ENCODE measurements around the gene OR4D11. TPM values are rescaled to one million over a fixed set of nuclear protein-coding genes. Genes with fewer than 3 reads are reported as not detected.

The OR4D11 gene
- total RNA-seq, result not detected

DNA sequence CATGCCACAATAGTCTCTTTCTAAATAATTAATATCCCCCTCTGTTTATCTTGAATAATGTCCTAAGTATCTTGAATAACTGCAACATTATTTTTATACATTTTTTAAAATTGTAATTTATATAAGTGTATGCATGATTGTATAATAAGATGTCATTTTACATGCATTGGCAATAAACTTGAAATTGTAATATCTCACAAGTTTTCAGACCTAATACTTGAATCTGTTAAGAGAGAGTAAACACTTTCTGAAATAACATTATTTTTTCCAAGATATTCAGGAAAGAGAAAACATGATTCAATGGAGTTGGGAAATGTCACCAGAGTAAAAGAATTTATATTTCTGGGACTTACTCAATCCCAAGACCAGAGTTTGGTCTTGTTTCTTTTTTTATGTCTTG, at the start of gene OR4D11:
Gene OR4D11, plus strand, starts transcription at position 301 of the 400 bp plus-strand sequence. Its CDS starts 0 bp downstream, at position 301.
- no peak within 1 kb of the TSS for H3K4me3 ChIP-seq (ENCODE audit: low read depth, poor library complexity, severe bottlenecking)
- TF ChIP-seq, protein P1, sequence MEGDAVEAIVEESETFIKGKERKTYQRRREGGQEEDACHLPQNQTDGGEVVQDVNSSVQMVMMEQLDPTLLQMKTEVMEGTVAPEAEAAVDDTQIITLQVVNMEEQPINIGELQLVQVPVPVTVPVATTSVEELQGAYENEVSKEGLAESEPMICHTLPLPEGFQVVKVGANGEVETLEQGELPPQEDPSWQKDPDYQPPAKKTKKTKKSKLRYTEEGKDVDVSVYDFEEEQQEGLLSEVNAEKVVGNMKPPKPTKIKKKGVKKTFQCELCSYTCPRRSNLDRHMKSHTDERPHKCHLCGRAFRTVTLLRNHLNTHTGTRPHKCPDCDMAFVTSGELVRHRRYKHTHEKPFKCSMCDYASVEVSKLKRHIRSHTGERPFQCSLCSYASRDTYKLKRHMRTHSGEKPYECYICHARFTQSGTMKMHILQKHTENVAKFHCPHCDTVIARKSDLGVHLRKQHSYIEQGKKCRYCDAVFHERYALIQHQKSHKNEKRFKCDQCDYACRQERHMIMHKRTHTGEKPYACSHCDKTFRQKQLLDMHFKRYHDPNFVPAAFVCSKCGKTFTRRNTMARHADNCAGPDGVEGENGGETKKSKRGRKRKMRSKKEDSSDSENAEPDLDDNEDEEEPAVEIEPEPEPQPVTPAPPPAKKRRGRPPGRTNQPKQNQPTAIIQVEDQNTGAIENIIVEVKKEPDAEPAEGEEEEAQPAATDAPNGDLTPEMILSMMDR (IDR thresholded peaks at IDR 0.05), result no peak
- TF ChIP-seq POLR2A (IDR thresholded peaks at IDR 0.05), result no peak
- intact Hi-C loops (cut with DNase I; ENCODE audit: low total_unique reads), result no loop called here
- no peak for DNase-seq (ENCODE audit: low spot score in 2 of 2)

DNA sequence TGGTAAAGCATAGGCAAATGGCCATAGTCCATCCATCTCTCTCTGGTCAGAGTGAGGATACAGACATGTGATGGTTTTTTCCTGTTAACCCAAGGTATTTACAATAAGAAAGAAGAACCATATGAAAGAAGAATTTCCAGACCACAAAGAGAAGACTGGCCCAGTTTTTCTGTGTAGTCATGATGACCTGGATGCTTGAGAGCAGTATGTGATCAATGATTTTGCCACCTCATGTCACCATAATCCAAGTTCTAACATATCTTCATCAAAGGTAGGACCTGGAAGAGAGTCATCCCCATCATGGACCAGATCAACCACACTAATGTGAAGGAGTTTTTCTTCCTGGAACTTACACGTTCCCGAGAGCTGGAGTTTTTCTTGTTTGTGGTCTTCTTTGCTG, 46.7 kb upstream of the OR4D11 start, which contains the start of gene OR4D6:
Gene OR4D6, plus strand, starts transcription at position 301 of the 400 bp plus-strand sequence. Its CDS starts 0 bp downstream, at position 301.
- intact Hi-C loops (cut with DNase I; ENCODE audit: low total_unique reads), result no loop called here
- WGBS, 2 donors, result 87 to 89% methylated on average over 2 of the region's 2 CpGs
- TF ChIP-seq POLR2A (IDR thresholded peaks at IDR 0.05), result no peak
- TF ChIP-seq, protein P1 (IDR thresholded peaks at IDR 0.05), result no peak
- no peak within 1 kb of the TSS for H3K4me3 ChIP-seq (ENCODE audit: low read depth, poor library complexity, severe bottlenecking)
- no peak for DNase-seq (ENCODE audit: low spot score in 2 of 2)

DNA sequence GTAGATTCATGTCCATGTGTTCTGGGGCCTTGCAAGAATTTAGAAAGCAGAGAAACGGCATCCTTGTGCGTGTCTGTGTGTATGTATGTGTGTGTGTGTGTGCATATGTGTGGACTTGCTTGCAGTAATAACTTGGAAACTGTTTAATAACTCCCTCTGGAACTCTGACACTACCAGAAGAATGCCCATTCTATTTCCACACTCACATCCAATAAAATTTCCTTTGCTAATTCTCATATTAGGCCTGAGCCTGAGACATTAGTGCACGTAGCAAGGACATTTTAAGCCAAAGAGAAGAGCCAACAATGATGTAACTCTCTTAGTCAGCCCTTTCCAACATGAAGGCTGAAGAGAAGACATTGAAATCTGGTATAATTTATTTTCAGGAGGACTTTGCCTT, 43.5 kb upstream of the OR4D11 start:
- intact Hi-C loops (cut with DNase I; ENCODE audit: low total_unique reads), result no loop called here
- no peak for DNase-seq (ENCODE audit: low spot score in 2 of 2)

DNA sequence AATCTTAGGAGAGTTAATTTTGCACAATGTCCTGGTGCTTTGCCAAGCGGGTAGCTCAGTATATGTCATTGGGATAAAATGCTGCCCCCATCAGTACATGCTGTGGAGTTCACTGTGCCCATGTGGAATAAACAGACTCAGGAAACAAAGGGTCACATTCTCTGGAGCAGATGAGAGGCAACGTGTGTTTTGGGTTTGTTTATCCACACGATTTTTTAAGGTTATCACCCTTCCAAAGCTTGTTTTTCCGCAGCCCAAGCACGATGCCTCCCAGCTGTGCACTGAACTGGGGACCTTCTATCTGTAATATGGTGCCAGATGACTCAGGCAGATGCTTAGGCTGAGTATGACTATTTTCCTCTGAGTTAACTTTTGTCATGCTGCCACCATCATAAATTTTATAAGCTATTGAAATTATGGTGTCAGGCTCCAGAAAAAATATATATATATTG, 40.2 kb upstream of the OR4D11 start:
- intact Hi-C loops (cut with DNase I; ENCODE audit: low total_unique reads), result no loop called here
- TF ChIP-seq, protein P1 (IDR thresholded peaks at IDR 0.05), result no peak
- no peak for TF ChIP-seq POLR2A (IDR thresholded peaks at IDR 0.05)
- no peak overlapping the region for H3K4me3 ChIP-seq (ENCODE audit: low read depth, poor library complexity, severe bottlenecking)
- WGBS, 2 donors, result 36 to 48% methylated on average over 5 of the region's 5 CpGs
- DNase-seq (ENCODE audit: low spot score in 2 of 2), result no peak

More for the DNA sequence above, 43.5 kb upstream of the OR4D11 start:
- WGBS, 2 donors, result 70 to 74% methylated on average over 3 of the region's 3 CpGs
- no peak overlapping the region for H3K4me3 ChIP-seq (ENCODE audit: low read depth, poor library complexity, severe bottlenecking)
- TF ChIP-seq, protein P1 (IDR thresholded peaks at IDR 0.05), result no peak
- TF ChIP-seq POLR2A (IDR thresholded peaks at IDR 0.05), result no peak

GRCh38 chr11:59473015-59473414, 30.4 kb upstream of the OR4D11 start, which contains the start of gene OR4D10:
Gene OR4D10 (plus strand): TSS chr11:59473315. CDS start chr11:59477430, 4,115 bp downstream.
- DNase-seq (ENCODE audit: low spot score in 2 of 2), result no peak
- no peak for TF ChIP-seq POLR2A (IDR thresholded peaks at IDR 0.05)
- TF ChIP-seq, protein P1 (IDR thresholded peaks at IDR 0.05), result no peak
- no peak within 1 kb of the TSS for H3K4me3 ChIP-seq (ENCODE audit: low read depth, poor library complexity, severe bottlenecking)
- intact Hi-C loops (cut with DNase I; ENCODE audit: low total_unique reads), result no loop called here

GRCh38 chr11:59475176-59475575, 28.2 kb upstream of the OR4D11 start:
- no peak for DNase-seq (ENCODE audit: low spot score in 2 of 2)
- TF ChIP-seq, protein P1 (IDR thresholded peaks at IDR 0.05), result no peak
- no peak for TF ChIP-seq POLR2A (IDR thresholded peaks at IDR 0.05)
- intact Hi-C loops (cut with DNase I; ENCODE audit: low total_unique reads), result no loop called here
- no peak overlapping the region for H3K4me3 ChIP-seq (ENCODE audit: low read depth, poor library complexity, severe bottlenecking)
- 59 to 62% methylated on average over 9 of the region's 9 CpGs for WGBS, 2 donors

All from lower leg skin (tissue), 4 donors.